H9 (cell line): ENCODE data around the gene GRIP2. TPM values are rescaled to one million over a fixed set of nuclear protein-coding genes. Genes with fewer than 3 reads are reported as not detected.
A peak's percentile ranks its signal among the peaks of the same experiment; 100 is the strongest.

Experiments used
- DNase-seq: peaks from one replicate; pipeline ENCODE4 v3.0.0-alpha.2; 2017
- H2AFZ ChIP-seq: one replicate; pipeline ENCODE4 v1.6.1; 2013; ENCODE audit warnings: mild to moderate bottlenecking, low read length, control low read depth, moderate library complexity
- H2AK5ac ChIP-seq: 2 replicates; pipeline ENCODE4 v1.6.1; 2013; ENCODE audit warnings: low read length, control low read depth, mixed read lengths; ENCODE audit not compliant: insufficient read length
- H2BK120ac ChIP-seq: one replicate; pipeline ENCODE4 v1.6.1; 2013; ENCODE audit warnings: low read depth, mild to moderate bottlenecking, low read length, control low read depth, inconsistent platforms; ENCODE audit not compliant: poor library complexity, severe bottlenecking
- H2BK12ac ChIP-seq: 2 replicates; pipeline ENCODE4 v1.6.1; 2013; ENCODE audit warnings: low read length, control low read depth, mixed read lengths, low read depth; ENCODE audit not compliant: insufficient read length
- H2BK15ac ChIP-seq: 2 replicates; pipeline ENCODE4 v1.6.1; 2013; ENCODE audit warnings: low read depth, low read length, control low read depth
- H2BK20ac ChIP-seq: one replicate; pipeline ENCODE4 v1.6.1; 2013; ENCODE audit warnings: low read depth, mild to moderate bottlenecking, low read length, control low read depth, inconsistent platforms; ENCODE audit not compliant: poor library complexity, severe bottlenecking
- H2BK5ac ChIP-seq: 2 replicates; pipeline ENCODE4 v1.6.1; 2013; ENCODE audit warnings: low read length, control low read depth, mixed read lengths; ENCODE audit not compliant: insufficient read length
- H3K14ac ChIP-seq: 2 replicates; pipeline ENCODE4 v1.6.1; 2013; ENCODE audit warnings: low read length, control low read depth; ENCODE audit not compliant: insufficient read depth
- H3K18ac ChIP-seq: 2 replicates; pipeline ENCODE4 v1.6.1; 2013; ENCODE audit warnings: low read depth, mild to moderate bottlenecking, mixed read lengths, low read length, control low read depth; ENCODE audit not compliant: insufficient read length
- H3K23ac ChIP-seq: 2 replicates; pipeline ENCODE4 v1.6.1; 2013; ENCODE audit warnings: low read length, control low read depth, mixed read lengths, low read depth; ENCODE audit not compliant: insufficient read length
- H3K23me2 ChIP-seq: 2 replicates; pipeline ENCODE4 v1.6.1; 2013; ENCODE audit warnings: low read depth, mild to moderate bottlenecking, mixed read lengths, low read length, control low read depth; ENCODE audit not compliant: insufficient read length, poor library complexity, severe bottlenecking
- H3K27ac ChIP-seq: 2 replicates; pipeline ENCODE4 v1.5.1; 2013; ENCODE audit warnings: low read length, control low read depth, mixed read lengths, low read depth; ENCODE audit not compliant: insufficient read length
- H3K27me3 ChIP-seq: 2 replicates; pipeline ENCODE4 v1.6.1; 2013; ENCODE audit warnings: low read length, control low read depth, inconsistent platforms; ENCODE audit not compliant: insufficient read depth
- H3K4ac ChIP-seq: 2 replicates; pipeline ENCODE4 v1.6.1; 2013; ENCODE audit warnings: low read depth, mild to moderate bottlenecking, control low read depth, inconsistent platforms, low read length, moderate library complexity
- H3K4me1 ChIP-seq: 2 replicates; pipeline ENCODE4 v1.6.1; 2013; ENCODE audit warnings: low read length, control low read depth, inconsistent platforms; ENCODE audit not compliant: insufficient read depth
- H3K4me2 ChIP-seq: 2 replicates; pipeline ENCODE4 v1.6.1; 2013; ENCODE audit warnings: low read length, control low read depth, mixed read lengths; ENCODE audit not compliant: insufficient read length, insufficient read depth
- H3K56ac ChIP-seq: 2 replicates; pipeline ENCODE4 v1.6.1; 2013; ENCODE audit warnings: low read depth, mild to moderate bottlenecking, mixed read lengths, low read length, control low read depth; ENCODE audit not compliant: insufficient read length
- H3K79me1 ChIP-seq: 2 replicates; pipeline ENCODE4 v1.6.1; 2013; ENCODE audit warnings: low read depth, mild to moderate bottlenecking, moderate library complexity, low read length, control low read depth, inconsistent platforms; ENCODE audit not compliant: insufficient read depth, poor library complexity, severe bottlenecking
- H3K79me2 ChIP-seq: 2 replicates; pipeline ENCODE4 v1.6.1; 2013; ENCODE audit warnings: low read length, control low read depth, inconsistent platforms; ENCODE audit not compliant: insufficient read depth
- H3K9ac ChIP-seq: 2 replicates; pipeline ENCODE4 v1.6.1; 2013; ENCODE audit warnings: low read length, control low read depth, mixed read lengths; ENCODE audit not compliant: insufficient read length; ENCODE audit errors: extremely low read depth
- H3K9me3 ChIP-seq: one replicate; pipeline ENCODE4 v1.6.1; 2013; ENCODE audit warnings: low read depth, low read length, inconsistent platforms; ENCODE audit not compliant: control insufficient read depth
- H3T11ph ChIP-seq: one replicate; pipeline ENCODE4 v1.6.1; 2013; ENCODE audit warnings: mild to moderate bottlenecking, low read length, control low read depth, inconsistent platforms
- H4K20me1 ChIP-seq: one replicate; pipeline ENCODE4 v1.6.1; 2013; ENCODE audit not compliant: control insufficient read depth, insufficient read length, insufficient read depth
- H4K5ac ChIP-seq: 2 replicates; pipeline ENCODE4 v1.6.1; 2013; ENCODE audit warnings: low read depth, mild to moderate bottlenecking, mixed read lengths, low read length, control low read depth; ENCODE audit not compliant: insufficient read length
- H4K8ac ChIP-seq: replicated peaks from 2 replicates; pipeline ENCODE4 v1.6.1; 2013; ENCODE audit warnings: low read length, control low read depth, mixed read lengths, low read depth; ENCODE audit not compliant: insufficient read length
- H4K91ac ChIP-seq: 2 replicates; pipeline ENCODE4 v1.6.1; 2013; ENCODE audit warnings: low read depth, mild to moderate bottlenecking, moderate library complexity, mixed read lengths, low read length, control low read depth; ENCODE audit not compliant: insufficient read length
- H3K27ac Mint-ChIP-seq, 3 experiments: 2 replicates in 2 of 3; 3 replicates in 1 of 3; pipeline ENCODE4 v1.8.0; 2020 to 2021; ENCODE audit warnings: mixed read lengths in 3 of 3, mild to moderate bottlenecking in 1 of 3, moderate library complexity in 1 of 3
- H3K27me3 Mint-ChIP-seq: 2 replicates; pipeline ENCODE4 v1.8.0; 2021; ENCODE audit warnings: low read depth, mild to moderate bottlenecking, moderate library complexity, mixed read lengths
- H3K36me3 Mint-ChIP-seq, 3 experiments: 2 replicates in 2 of 3; 3 replicates in 1 of 3; pipeline ENCODE4 v1.8.0; 2020 to 2021; ENCODE audit warnings: low read depth in 3 of 3, mixed read lengths in 3 of 3; ENCODE audit not compliant: insufficient read depth in 1 of 3
- H3K4me1 Mint-ChIP-seq, 2 experiments: 2 replicates each; pipeline ENCODE4 v1.8.0; 2020; ENCODE audit warnings: mixed read lengths in 2 of 2
- H3K4me3 Mint-ChIP-seq, 2 experiments: 2 replicates in 1 of 2; 3 replicates in 1 of 2; pipeline ENCODE4 v1.8.0; 2020 to 2021; ENCODE audit warnings: mild to moderate bottlenecking in 2 of 2, mixed read lengths in 2 of 2, moderate library complexity in 1 of 2
- H3K9me3 Mint-ChIP-seq, 2 experiments: 2 replicates in 1 of 2; 3 replicates in 1 of 2; pipeline ENCODE4 v1.8.0; 2020; ENCODE audit warnings: mild to moderate bottlenecking in 2 of 2, mixed read lengths in 2 of 2, moderate library complexity in 1 of 2
- WGBS: extraction: QIAGEN DNeasy Blood & Tissue Kit; methylation state at CpG from one replicate; pipeline ENCODE4 v1.1.7; 2013; ENCODE audit warnings: missing lambda C conversion rate, low lambda C conversion rate, mixed read lengths; ENCODE audit not compliant: insufficient read length; ENCODE audit errors: extremely low coverage; 5-methylcytosine and 5-hydroxymethylcytosine counted together
- total RNA-seq: library from RNA; stranded (reverse); gene quantifications from 2 replicates; pipeline ENCODE4 v1.2.1, GENCODE V29; 2021
- TF ChIP-seq, protein P1 (sequence below): fragments of 200-600 bp; sonication (generic); conservative IDR thresholded peaks from 3 replicates; pipeline ENCODE4 v1.8.0; 2021; ENCODE audit warnings: antibody characterized with exemption, mild to moderate bottlenecking

Gene GRIP2
- total RNA-seq, 1 experiment from 2014 or later, result 3.1 TPM

DNA sequence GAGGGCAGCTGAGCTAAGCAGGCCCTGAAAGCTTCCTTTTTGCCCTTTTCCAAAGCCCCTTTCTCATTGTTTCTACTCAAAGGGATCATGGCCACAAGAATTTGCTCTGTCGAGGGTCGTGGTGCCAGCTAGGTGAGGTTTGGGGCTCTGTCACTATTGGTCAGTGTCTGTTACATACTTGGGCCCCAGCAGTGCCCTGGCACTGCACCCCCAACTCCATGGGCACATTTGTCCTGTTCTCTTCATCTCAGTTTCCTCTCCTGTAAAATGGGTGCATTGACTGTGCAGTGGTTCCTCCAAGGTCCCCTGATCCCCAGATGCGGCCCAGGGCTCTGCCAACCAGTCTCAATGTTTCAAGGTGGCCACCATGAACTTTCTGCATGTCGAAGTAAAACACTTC is 75.6 kb downstream of the GRIP2 start:
- no peak overlapping the region for H3K14ac ChIP-seq
- Mint-ChIP-seq H3K27me3 (no peaks in the 10 kb centered on the region), H3K27ac (peak overlapping the region in 1 of 3 experiments; percentile 46; a peak in 1 of 7 replicates), H3K4me1 (peaks cover 23 to 27% of the 10 kb centered on the region in 2 experiments), H3K36me3 (peaks cover 19 to 77% (median 35%) of the 10 kb centered on the region in 3 experiments; a peak in 6 of 7 replicates), H3K4me3 (no peak overlapping the region), H3K9me3 (no peaks in the 10 kb centered on the region)
- H3K56ac ChIP-seq, result no peak overlapping the region
- no peaks in the 10 kb centered on the region for H3K4me1 ChIP-seq
- TF ChIP-seq, protein P1, sequence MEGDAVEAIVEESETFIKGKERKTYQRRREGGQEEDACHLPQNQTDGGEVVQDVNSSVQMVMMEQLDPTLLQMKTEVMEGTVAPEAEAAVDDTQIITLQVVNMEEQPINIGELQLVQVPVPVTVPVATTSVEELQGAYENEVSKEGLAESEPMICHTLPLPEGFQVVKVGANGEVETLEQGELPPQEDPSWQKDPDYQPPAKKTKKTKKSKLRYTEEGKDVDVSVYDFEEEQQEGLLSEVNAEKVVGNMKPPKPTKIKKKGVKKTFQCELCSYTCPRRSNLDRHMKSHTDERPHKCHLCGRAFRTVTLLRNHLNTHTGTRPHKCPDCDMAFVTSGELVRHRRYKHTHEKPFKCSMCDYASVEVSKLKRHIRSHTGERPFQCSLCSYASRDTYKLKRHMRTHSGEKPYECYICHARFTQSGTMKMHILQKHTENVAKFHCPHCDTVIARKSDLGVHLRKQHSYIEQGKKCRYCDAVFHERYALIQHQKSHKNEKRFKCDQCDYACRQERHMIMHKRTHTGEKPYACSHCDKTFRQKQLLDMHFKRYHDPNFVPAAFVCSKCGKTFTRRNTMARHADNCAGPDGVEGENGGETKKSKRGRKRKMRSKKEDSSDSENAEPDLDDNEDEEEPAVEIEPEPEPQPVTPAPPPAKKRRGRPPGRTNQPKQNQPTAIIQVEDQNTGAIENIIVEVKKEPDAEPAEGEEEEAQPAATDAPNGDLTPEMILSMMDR, result no peak
- no peaks in the 10 kb centered on the region for H4K20me1 ChIP-seq
- H2AK5ac ChIP-seq, result no peak overlapping the region
- no peaks in the 10 kb centered on the region for H3K9me3 ChIP-seq
- no peaks in the 10 kb centered on the region for H3K27me3 ChIP-seq
- H3K4ac ChIP-seq, result no peak overlapping the region
- no peak overlapping the region for H3T11ph ChIP-seq
- no peak overlapping the region for H2BK15ac ChIP-seq
- no peak overlapping the region for H3K27ac ChIP-seq
- no peak for DNase-seq
- no peak overlapping the region for H2BK12ac ChIP-seq
- no peak overlapping the region for H3K9ac ChIP-seq
- no peak overlapping the region for H4K5ac ChIP-seq
- no peak overlapping the region for H4K91ac ChIP-seq
- no CpG with 5 or more reads among the region's 4 CpGs for WGBS
- H4K8ac ChIP-seq, result no peak overlapping the region
- no peaks in the 10 kb centered on the region for H3K79me2 ChIP-seq
- no peak overlapping the region for H3K4me2 ChIP-seq
- H3K23ac ChIP-seq, result no peak overlapping the region
- H3K79me1 ChIP-seq, result no peaks in the 10 kb centered on the region
- H2BK120ac ChIP-seq, result no peak overlapping the region
- no peaks in the 10 kb centered on the region for H3K23me2 ChIP-seq
- no peak overlapping the region for H2AFZ ChIP-seq
- H3K18ac ChIP-seq, result no peak overlapping the region
- H2BK5ac ChIP-seq, result no peak overlapping the region
- H2BK20ac ChIP-seq, result no peak overlapping the region
